AG04450 (cell line): ENCODE data around the gene RAB1B. TPM values are rescaled to one million over a fixed set of nuclear protein-coding genes. Genes with fewer than 3 reads are reported as not detected.

Source experiments
- CTCF ChIA-PET: fragments of 300-600, 350-600 bp; formaldehyde crosslinking; extraction: SDS; loops from one replicate; lab custom pipeline; 2022; ENCODE audit warnings: antibody characterized with exemption, inconsistent platforms; lab: Charles Lee
- POLR2A ChIA-PET: fragments of 350-600 bp; formaldehyde crosslinking; extraction: SDS; loops from one replicate; lab custom pipeline; 2021; ENCODE audit warnings: antibody characterized with exemption, inconsistent platforms; lab: Yijun Ruan, JAX
- DNase-seq: peaks from one replicate; pipeline ENCODE4 v3.0.0-alpha.2; 2011; ENCODE audit warnings: low read depth, low spot score
- H3K27ac ChIP-seq: one replicate; pipeline ENCODE4 v1.5.1; 2012; ENCODE audit warnings: low read depth, low read length, control low read depth
- H3K27me3 ChIP-seq: one replicate; pipeline ENCODE4 v1.6.0; 2012; ENCODE audit warnings: low read length; ENCODE audit not compliant: control insufficient read depth, insufficient read depth
- H3K4me3 ChIP-seq: 2 replicates; pipeline ENCODE4 v1.5.1; 2011; ENCODE audit warnings: mild to moderate bottlenecking, low read depth, low read length, control low read depth
- H3K9me3 ChIP-seq: 2 replicates; pipeline ENCODE4 v1.5.1; 2012; ENCODE audit warnings: low read length; ENCODE audit not compliant: control insufficient read depth, insufficient read depth
- polyA minus RNA-seq: library from RNA; depleted of rRNA, polyadenylated mRNA; stranded (reverse); fragments of >200 nt; gene quantifications from 2 replicates; pipeline ENCODE4 v1.2.3, GENCODE V29; 2011; rRNA and poly(A)+ RNA removed
- polyA plus RNA-seq: library from polyadenylated mRNA; depleted of rRNA; stranded (reverse); fragments of >200 nt; gene quantifications from 2 replicates; pipeline ENCODE4 v1.2.3, GENCODE V29; 2011; rRNA removed
- TF ChIP-seq, protein P1 (sequence below): IDR thresholded peaks from 2 replicates; pipeline ENCODE4 v1.5.1; 2011; ENCODE audit warnings: low read depth, low read length, control low read depth, inconsistent platforms

RAB1B gene
- 127 and 183 TPM in 2 replicates for polyA plus RNA-seq
- polyA minus RNA-seq, result 142 and 181 TPM in 2 replicates

- Histone ChIP-seq H3K27ac (peak within 1 kb of the TSS; percentile 89), H3K9me3 (peaks cover 3% of the 10 kb centered on the region; the same call in 1 of the 2 replicates), H3K27me3 (no peaks in the 10 kb centered on the region), H3K4me3 (peak within 1 kb of the TSS; percentile 91)
- ChIA-PET POLR2A (interaction anchor here (0.6 to 2.6 kb wide), 10 partner anchors 9 to 415 kb away, joined by 3 to 13 read pairs (median 3); partner anchors contain the start of genes CCDC85B, RIN1 and YIF1A), CTCF (interaction anchor here (0.5 to 1.5 kb wide), 7 partner anchors 12 to 469 kb away, joined by 3 to 10 read pairs (median 5); no protein-coding TSS in a partner anchor)
- TF ChIP-seq, protein P1, sequence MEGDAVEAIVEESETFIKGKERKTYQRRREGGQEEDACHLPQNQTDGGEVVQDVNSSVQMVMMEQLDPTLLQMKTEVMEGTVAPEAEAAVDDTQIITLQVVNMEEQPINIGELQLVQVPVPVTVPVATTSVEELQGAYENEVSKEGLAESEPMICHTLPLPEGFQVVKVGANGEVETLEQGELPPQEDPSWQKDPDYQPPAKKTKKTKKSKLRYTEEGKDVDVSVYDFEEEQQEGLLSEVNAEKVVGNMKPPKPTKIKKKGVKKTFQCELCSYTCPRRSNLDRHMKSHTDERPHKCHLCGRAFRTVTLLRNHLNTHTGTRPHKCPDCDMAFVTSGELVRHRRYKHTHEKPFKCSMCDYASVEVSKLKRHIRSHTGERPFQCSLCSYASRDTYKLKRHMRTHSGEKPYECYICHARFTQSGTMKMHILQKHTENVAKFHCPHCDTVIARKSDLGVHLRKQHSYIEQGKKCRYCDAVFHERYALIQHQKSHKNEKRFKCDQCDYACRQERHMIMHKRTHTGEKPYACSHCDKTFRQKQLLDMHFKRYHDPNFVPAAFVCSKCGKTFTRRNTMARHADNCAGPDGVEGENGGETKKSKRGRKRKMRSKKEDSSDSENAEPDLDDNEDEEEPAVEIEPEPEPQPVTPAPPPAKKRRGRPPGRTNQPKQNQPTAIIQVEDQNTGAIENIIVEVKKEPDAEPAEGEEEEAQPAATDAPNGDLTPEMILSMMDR, result no peak
- DNase-seq, result peak; percentile 98
Measured at GRCh38 chr11:66268244-66268951, at the start of gene RAB1B. RAB1B (plus strand) TSS chr11:66268639; CDS start chr11:66268680, 41 bp downstream.

- Histone ChIP-seq H3K9me3 (no peaks in the 10 kb centered on the region), H3K27ac (no peak overlapping the region), H3K4me3 (no peak overlapping the region), H3K27me3 (no peaks in the 10 kb centered on the region)
- no peak for DNase-seq
- TF ChIP-seq, protein P1, result no peak
- CTCF ChIA-PET, result interaction anchor here (1.4 kb wide), 1 partner anchor 151 kb away, joined by 3 read pairs; no protein-coding TSS in a partner anchor
- POLR2A ChIA-PET, result interaction anchor here (0.8 kb wide), 1 partner anchor 106 kb away, joined by 3 read pairs; no protein-coding TSS in a partner anchor
Measured at GRCh38 chr11:66218846-66219620, 49.4 kb upstream of the RAB1B start.

DNA sequence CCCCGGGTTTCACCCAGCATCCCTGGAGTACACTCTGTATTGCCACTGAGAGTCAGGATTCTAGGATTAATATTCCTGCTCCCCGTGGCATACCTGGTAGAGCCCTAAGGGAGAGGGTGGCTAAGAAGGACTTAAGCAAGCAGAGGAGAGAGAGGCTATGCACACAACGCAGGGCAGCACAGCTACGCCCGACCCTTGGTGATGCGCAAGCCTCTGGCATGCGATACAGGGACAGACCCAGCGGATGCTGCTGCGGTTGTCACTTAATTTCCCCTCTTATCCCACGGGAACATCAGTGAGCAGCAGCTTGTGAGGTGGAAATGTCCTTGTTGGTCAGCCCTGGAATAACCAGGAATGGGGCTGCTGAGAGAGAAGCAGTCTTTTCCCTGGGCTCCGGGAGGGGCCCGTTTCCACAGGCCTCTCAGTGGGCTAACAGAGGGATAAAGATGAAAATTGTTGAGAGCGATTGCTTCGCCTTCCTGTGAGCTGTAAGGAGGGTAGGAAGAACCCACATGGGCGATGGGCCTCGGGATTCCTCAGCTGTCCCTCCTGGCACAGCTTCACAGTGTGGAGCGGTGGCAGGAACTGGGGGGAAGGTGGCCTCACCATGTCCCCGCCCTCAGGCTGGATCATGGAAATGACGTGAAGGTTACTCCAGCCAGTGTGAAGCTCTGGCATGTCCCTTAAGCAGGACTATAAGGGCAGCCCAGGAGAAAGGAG, 48.4 kb upstream of the RAB1B start:
- Histone ChIP-seq H3K27ac (no peak overlapping the region), H3K9me3 (no peaks in the 10 kb centered on the region), H3K4me3 (no peak overlapping the region), H3K27me3 (no peaks in the 10 kb centered on the region)
- DNase-seq, result no peak
- ChIA-PET CTCF (interaction anchor here (1.4 to 1.9 kb wide), 2 partner anchors 62 to 151 kb away, joined by 4 to 5 read pairs; no protein-coding TSS in a partner anchor), POLR2A (no interaction called here)
- TF ChIP-seq, protein P1, result no peak

DNA sequence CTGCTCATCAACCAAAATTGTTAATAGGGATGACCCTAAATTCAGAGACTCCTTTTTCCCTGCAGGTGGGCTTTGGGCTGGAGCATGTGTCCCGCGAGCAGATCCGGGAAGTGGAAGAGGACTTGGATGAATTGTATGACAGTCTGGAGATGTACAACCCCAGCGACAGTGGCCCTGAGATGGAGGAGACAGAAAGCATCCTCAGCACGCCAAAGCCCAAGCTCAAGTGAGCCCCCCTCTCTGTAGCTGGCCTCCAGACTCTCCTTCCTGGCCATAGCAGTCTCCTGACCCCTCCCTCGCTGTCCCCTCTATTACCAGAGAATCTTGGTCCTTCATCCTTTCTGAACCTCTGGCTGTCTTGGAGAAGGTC, 47.9 kb upstream of the RAB1B start:
- Histone ChIP-seq H3K27me3 (no peaks in the 10 kb centered on the region), H3K27ac (no peak overlapping the region), H3K9me3 (no peaks in the 10 kb centered on the region), H3K4me3 (no peak overlapping the region)
- TF ChIP-seq, protein P1, result no peak
- DNase-seq, result no peak
- CTCF ChIA-PET, result interaction anchor here (1.4 to 1.9 kb wide), 2 partner anchors 62 to 152 kb away, joined by 4 to 5 read pairs; no protein-coding TSS in a partner anchor
- POLR2A ChIA-PET, result no interaction called here
